HCEC 1CT (cell line): ENCODE results near the gene NUP155.
"Not testable (repeated sequence)": the region's sequence is repeated elsewhere in the genome, so short reads cannot be mapped to it uniquely, and the experiment has no call there.

Source experiments
- DNase-seq: peaks from one replicate; pipeline ENCODE4 v3.0.0-alpha.2; 2017

The NUP155 gene

DNA sequence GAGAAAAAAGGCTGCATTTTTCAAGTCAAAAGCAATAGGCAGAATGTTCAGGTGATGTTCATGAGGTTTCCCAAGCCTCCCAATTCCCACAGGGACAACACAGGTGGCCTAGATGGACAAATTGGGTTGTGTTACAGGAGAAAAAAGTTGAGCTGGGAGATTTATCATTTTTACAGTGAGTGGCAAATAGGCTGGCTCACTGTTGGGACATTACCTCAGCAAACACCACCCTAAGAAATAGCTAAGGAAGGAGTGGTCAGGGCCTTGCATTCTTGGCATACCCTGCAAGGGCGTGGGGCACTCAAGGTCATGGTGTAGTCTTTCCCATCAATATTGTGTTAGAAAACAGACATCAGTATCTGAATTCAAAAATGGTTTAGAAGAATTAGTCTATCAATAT lies 98.4 kb downstream of the NUP155 start:
- peak; percentile 37 for DNase-seq

DNA sequence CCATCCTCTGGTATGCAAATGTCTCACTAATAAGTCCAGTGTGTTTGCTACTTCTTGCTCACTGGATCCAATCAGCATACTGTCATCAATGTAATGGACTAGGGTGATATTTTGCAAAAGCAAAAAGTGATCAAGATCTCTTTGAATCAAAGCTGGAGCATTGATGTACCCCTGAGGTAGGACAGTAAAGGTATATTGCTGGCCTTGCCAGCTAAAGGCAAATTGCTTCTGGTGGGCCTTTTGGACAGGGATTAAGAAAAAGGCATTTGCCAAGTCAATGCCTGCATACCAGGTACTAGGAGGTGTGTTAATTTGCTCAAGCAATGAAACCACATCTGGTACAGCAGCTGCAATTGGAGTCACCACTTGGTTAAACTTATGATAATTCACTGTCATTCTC lies 102.8 kb downstream of the NUP155 start:
- DNase-seq = not testable (repeated sequence)

DNA sequence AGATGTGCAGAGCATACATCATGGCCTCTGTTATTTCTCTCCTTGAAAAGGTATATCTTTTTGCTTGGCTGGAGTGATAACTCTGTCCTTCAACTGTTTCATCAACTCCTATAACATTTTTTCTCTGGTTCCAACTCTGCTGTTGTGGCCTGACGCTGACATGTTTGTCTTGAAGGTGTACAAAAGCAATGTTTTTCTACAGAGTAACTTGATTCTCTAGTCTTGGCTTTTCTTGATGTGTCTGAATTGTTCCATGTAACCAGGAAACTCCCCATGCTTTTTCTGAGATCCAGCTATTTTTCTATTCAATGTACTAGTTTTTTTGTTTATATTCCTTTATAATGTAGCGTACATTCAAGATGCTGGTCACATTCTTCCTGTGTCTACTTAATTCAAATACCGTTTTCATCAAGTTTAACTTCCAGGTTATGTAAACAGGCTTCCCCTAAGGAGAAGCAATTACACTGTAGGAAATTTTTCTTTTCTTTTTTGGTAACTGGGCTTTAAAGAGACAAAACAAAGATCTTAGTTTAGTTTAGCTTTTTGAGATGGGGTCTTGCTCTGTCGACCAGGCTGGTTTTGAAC lies 115.0 kb downstream of the NUP155 start:
- no peak for DNase-seq

DNA sequence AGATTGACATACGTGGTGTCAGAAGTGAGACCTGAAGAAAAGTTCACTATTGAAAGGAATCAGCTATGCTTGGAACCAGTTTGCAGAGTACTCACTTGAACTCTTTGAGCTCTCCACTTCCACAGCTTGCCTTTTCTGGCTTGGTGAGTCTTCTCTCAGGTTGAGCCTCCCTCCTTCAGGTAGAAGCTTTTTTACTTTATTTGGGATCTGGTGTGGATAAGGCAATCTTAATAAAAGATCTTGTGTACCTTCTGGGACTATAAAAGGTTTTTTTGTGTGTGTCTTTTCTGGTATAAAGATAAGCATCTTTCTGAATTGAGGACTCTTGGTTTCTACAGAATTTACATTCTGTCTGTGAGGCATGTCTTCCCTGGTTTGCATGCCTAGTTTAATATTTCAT lies 116.3 kb downstream of the NUP155 start:
- DNase-seq = no peak

DNA sequence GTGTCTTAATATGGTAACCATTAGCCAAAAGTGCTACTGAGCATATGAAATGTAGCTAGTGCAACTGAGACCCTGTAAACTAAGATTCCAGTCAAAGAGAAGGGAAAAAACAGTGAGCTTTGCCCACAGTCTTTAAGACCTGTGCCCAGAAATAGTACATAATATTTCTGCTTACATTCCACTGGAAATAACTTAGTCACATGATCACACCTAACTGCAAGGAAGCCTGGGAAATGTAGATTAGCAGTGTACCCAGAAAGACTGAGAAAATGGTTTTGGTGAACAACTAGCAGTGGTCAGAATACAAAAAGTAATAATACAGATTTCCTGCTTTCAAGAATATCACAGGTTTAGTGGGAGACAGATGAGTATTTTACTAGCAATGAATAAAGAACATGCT lies 119.2 kb downstream of the NUP155 start:
- DNase-seq = no peak

DNA sequence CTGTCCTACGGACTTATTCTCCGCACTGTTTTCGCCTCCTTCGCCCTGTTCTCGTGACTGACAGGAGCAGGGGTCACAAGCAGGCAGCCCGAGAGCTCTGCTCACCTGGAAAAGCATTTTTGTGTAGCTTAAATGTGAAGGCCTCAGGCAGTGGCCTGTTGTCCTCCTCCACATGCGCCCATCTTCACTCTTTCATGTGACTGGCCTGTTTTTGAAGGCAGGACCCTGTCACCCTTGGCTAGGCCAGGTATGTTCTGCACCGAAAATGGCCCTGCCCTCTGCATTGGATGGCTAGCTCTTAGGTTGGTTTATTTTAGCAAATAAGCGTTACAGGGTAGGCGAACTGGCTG lies 121.1 kb downstream of the NUP155 start:
- DNase-seq = no peak

DNA sequence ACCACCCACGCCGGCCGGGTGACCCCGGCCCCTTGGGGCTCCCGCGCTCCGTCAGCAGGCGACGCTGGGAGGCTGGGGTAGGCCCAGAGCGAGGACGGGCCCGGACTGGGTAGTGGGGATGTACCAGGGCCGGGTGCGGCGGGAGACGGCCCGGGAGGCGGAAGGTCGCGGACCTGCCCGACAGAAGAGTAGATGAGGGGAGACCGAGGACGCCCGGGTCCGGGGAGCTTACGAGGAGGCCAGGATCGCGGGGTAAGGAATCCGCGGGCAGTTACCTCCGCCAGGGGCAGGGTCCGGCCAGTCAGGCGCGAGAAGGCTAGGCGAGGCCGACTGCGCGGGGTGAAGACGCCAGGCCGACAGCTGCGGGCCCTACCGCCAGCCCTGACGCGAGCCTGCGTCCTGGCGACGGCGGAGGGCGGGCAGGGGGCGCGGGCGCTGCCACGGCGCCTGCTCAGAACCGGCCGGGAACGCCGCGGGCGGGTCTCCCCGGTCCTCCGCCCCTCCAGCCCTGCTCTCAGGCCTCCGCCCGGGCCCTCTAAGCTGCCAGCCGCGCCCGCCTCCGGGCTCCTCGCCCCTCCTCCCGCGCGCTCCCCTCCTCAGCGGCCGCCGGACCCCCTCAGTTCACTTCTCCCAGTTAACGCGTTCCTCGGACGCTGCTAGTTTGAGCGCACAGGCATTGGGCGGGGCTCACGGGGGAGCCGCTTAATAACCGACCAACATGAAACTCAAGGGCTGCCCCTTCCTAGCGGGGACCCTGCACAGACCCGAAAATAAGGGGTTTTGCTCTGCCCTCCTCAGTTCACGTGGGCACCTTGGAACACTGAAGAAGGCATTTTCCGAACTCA lies 121.7 kb downstream of the NUP155 start, which contains the start of gene CPLANE1:
CPLANE1 (minus strand) TSS at position 407 of the 845 bp plus-strand sequence. CDS start 1,678 bp downstream, outside the sequence.
- peak; percentile 71 for DNase-seq

DNA sequence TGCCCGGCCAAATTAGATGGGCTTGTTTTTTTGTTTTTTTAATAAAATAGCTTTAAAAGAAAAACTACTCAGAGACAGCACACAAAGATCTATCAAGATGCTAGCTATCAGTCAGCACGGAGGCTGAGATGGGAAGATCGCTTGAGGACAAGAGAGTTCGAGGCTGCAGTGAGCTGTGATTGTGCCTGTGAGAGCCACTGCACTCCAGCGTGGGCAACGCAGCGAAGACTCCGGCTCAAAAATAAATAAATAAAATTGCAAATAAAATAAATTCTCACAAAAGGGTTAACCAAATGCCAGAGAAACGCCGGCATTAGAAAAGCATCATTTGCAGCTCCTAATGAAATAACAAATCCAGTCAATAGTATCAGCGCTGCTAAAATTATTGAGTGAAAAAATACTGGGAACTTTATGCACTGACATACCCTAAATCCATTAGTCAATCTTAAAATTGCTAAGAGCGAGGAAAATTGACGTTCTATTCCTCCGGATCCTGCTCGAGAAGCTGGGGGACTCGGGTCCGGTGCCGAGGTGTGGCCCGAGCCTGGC lies 122.4 kb downstream of the NUP155 start:
- peak; percentile 7 for DNase-seq

DNA sequence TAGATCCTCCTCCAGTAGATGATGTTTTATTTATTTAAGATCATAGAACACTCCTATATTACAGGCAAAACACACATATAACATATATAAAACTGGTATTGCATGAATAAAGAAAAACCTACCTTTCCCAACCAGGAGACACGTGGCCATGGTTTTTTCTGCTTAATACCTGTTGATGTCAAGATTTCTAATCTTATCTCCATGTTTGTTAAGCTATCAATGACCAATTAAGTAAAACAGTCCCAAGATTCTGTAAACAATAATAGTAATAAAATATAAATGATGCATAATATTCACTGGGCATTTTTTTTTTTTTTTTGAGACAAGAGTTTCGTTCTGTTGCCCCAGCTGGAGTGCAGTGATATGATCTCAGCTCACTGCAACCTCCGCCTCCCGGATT lies 123.4 kb downstream of the NUP155 start:
- no peak for DNase-seq

DNA sequence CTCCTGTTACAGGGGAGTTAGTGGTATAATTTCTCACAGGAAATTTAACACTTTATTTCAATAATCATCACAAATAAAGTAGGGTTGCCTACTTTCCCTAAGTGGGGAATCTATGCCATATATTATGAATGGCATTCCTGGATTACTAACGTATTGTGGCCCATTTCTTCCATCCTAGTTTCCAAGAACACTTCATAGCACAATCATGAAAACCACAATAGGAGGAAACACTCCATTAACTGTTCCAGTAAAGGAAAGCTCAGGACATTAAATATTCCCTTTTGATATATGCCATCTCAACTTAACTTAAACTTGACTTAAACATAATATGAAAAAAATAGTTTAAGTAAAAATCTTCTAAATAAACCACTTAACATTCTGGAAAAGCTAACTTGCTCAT lies 123.9 kb downstream of the NUP155 start:
- DNase-seq = no peak
